Endothelial cell of umbilical vein (primary cell): ENCODE results near the gene TRIM37.

ENCODE experiments used
- CTCF ChIP-seq, 2 donors: IDR thresholded peaks; 1 replicate in 1 of 2; 2 replicates in 1 of 2; pipeline ENCODE4 v1.5.1; 2011; ENCODE audit warnings: low read length in 2 of 2, mild to moderate bottlenecking in 2 of 2, moderate library complexity in 2 of 2, control low read depth in 1 of 2, inconsistent platforms in 1 of 2, low read depth in 1 of 2; ENCODE audit not compliant: insufficient read depth in 1 of 2; ENCODE audit errors: extremely low read depth in 1 of 2
- EZH2 ChIP-seq: IDR thresholded peaks from 2 replicates; pipeline ENCODE4 v1.6.1; 2012; ENCODE audit warnings: borderline replicate concordance, low read depth, mild to moderate bottlenecking, moderate library complexity, low read length, inconsistent platforms; ENCODE audit not compliant: severe bottlenecking
- FOS ChIP-seq: IDR thresholded peaks from 2 replicates; pipeline ENCODE4 v1.6.1; 2011; ENCODE audit warnings: mild to moderate bottlenecking, low read length, moderate library complexity, borderline replicate concordance; ENCODE audit not compliant: insufficient read depth
- MYC ChIP-seq: IDR thresholded peaks from one replicate; pipeline ENCODE4 v1.6.1; 2011; ENCODE audit warnings: mild to moderate bottlenecking, low read depth, low read length
- POLR2A ChIP-seq: IDR thresholded peaks from 2 replicates; pipeline ENCODE4 v1.6.1; 2012; ENCODE audit warnings: low read depth, mild to moderate bottlenecking, control low read depth, low read length
- POLR2AphosphoS5 ChIP-seq: IDR thresholded peaks from 2 replicates; pipeline ENCODE4 v1.6.1; 2012; ENCODE audit warnings: low read depth, mild to moderate bottlenecking, control low read depth, low read length, moderate library complexity; ENCODE audit not compliant: insufficient read depth

GRCh38 chr17:59074494-59074893, 32.2 kb downstream of the TRIM37 start:
- TF ChIP-seq CTCF (IDR thresholded peaks at IDR 0.05; ENCODE audit: extremely low read depth in 1 of 2, insufficient read depth in 1 of 2, low read depth in 1 of 2, low read length in 2 of 2): no peak
- no peak for TF ChIP-seq EZH2
- no peak for TF ChIP-seq POLR2A
- TF ChIP-seq FOS: no peak
- TF ChIP-seq MYC: no peak
- no peak for TF ChIP-seq POLR2AphosphoS5
